Eye (tissue), 1 donor: ENCODE data around the gene OR10A4.
A peak's percentile ranks its signal among the peaks of the same experiment; 100 is the strongest.
"Not testable (repeated sequence)": the region's sequence is repeated elsewhere in the genome, so short reads cannot be mapped to it uniquely, and the experiment has no call there.

Experiments used
- DNase-seq: peaks from one replicate; pipeline ENCODE4 v3.0.0-alpha.2; 2015

Gene OR10A4

GRCh38 chr11:6876325-6876724, at the start of gene OR10A4:
TSS of gene OR10A4 (plus strand) at chr11:6876625. CDS start at chr11:6876648, 23 bp downstream.
- DNase-seq, result no peak

- no peak for DNase-seq
These were observed 48.3 kb upstream of the OR10A4 start for GRCh38 chr11:6828103-6828502.

- peak; percentile 52 for DNase-seq
These were observed 43.1 kb upstream of the OR10A4 start for GRCh38 chr11:6833356-6833755.

GRCh38 chr11:6834021-6834420, 42.4 kb upstream of the OR10A4 start:
- no peak for DNase-seq

- no peak for DNase-seq
These were observed 34.7 kb upstream of the OR10A4 start for GRCh38 chr11:6841694-6842093.

GRCh38 chr11:6843670-6844069, 32.8 kb upstream of the OR10A4 start:
- DNase-seq, result no peak

- DNase-seq, result no peak
These were observed 32.1 kb upstream of the OR10A4 start for GRCh38 chr11:6844356-6844755.

GRCh38 chr11:6845383-6845782, 31.0 kb upstream of the OR10A4 start, which contains the start of gene OR10A5:
TSS of gene OR10A5 (plus strand) at chr11:6845683. CDS start at chr11:6845683, 0 bp downstream.
- DNase-seq, result no peak

- no peak for DNase-seq
These were observed 25.9 kb upstream of the OR10A4 start for GRCh38 chr11:6850526-6850925.

- not testable (repeated sequence) for DNase-seq
These were observed 21.6 kb upstream of the OR10A4 start for GRCh38 chr11:6854801-6855200.

- DNase-seq, result peak; percentile 83
These were observed 20.4 kb upstream of the OR10A4 start for GRCh38 chr11:6855971-6856541.

GRCh38 chr11:6856871-6857270, 19.6 kb upstream of the OR10A4 start:
- DNase-seq, result no peak

GRCh38 chr11:6862961-6863360, 13.5 kb upstream of the OR10A4 start, which contains the start of gene OR10A2:
TSS of gene OR10A2 (plus strand) at chr11:6863057. CDS start at chr11:6869755, 6,698 bp downstream.
- DNase-seq, result no peak

- DNase-seq, result no peak
These were observed 12.0 kb upstream of the OR10A4 start for GRCh38 chr11:6864438-6864837.

GRCh38 chr11:6871278-6871677, 5.1 kb upstream of the OR10A4 start:
- no peak for DNase-seq

GRCh38 chr11:6875761-6876160, 664 bp upstream of the OR10A4 start:
- DNase-seq, result no peak

GRCh38 chr11:6876914-6877313, 489 bp downstream of the OR10A4 start:
- no peak for DNase-seq

GRCh38 chr11:6882751-6883150, 6.3 kb downstream of the OR10A4 start:
- DNase-seq, result no peak

- DNase-seq, result not testable (repeated sequence)
These were observed 11.3 kb downstream of the OR10A4 start for GRCh38 chr11:6887711-6888110.

- no peak for DNase-seq
These were observed 12.4 kb downstream of the OR10A4 start for GRCh38 chr11:6888830-6889229.

GRCh38 chr11:6889835-6890234, 13.4 kb downstream of the OR10A4 start:
- DNase-seq, result no peak

GRCh38 chr11:6892400-6892799, 16.0 kb downstream of the OR10A4 start, which contains the start of gene OR2D2:
TSS of gene OR2D2 (minus strand) at chr11:6892500. CDS start at chr11:6892500, 0 bp downstream.
- no peak for DNase-seq

GRCh38 chr11:6894097-6894496, 17.7 kb downstream of the OR10A4 start:
- no peak for DNase-seq

- no peak for DNase-seq
These were observed 18.6 kb downstream of the OR10A4 start for GRCh38 chr11:6895010-6895409.

GRCh38 chr11:6898911-6899310, 22.5 kb downstream of the OR10A4 start:
- DNase-seq, result no peak
